WTC11 (cell line): Measurements from ENCODE around the gene FMOD.

Experiments used
- CREB1 ChIP-seq: sonication (generic); formaldehyde crosslinking; IDR thresholded peaks from 2 replicates; pipeline ENCODE4 v1.8.0; 2023; ENCODE audit warnings: mild to moderate bottlenecking, missing genetic modification reagents
- GABPB1 ChIP-seq: sonication (generic); formaldehyde crosslinking; IDR thresholded peaks from 2 replicates; pipeline ENCODE4 v1.8.1; 2023; ENCODE audit warnings: mild to moderate bottlenecking, missing genetic modification reagents
- JUN ChIP-seq: sonication (generic); formaldehyde crosslinking; IDR thresholded peaks from 2 replicates; pipeline ENCODE4 v1.8.0; 2023; ENCODE audit warnings: mild to moderate bottlenecking, missing genetic modification reagents
- NR3C1 ChIP-seq: sonication (generic); formaldehyde crosslinking; conservative IDR thresholded peaks from 2 replicates; pipeline ENCODE4 v1.8.1; 2023; ENCODE audit warnings: low read depth, mild to moderate bottlenecking, missing genetic modification reagents
- TF ChIP-seq, protein P1 (sequence below): sonication (generic); formaldehyde crosslinking; IDR thresholded peaks from 2 replicates; pipeline ENCODE4 v1.8.1; 2023; ENCODE audit warnings: mild to moderate bottlenecking, missing genetic modification reagents
- TF ChIP-seq, protein P2 (sequence below): fragments of 200-600 bp; IDR thresholded peaks from 2 replicates; pipeline ENCODE4 v1.8.0; 2022; ENCODE audit warnings: antibody characterized with exemption
- TF ChIP-seq, protein P3 (sequence below): sonication (generic); formaldehyde crosslinking; IDR thresholded peaks from 2 replicates; pipeline ENCODE4 v1.8.0; 2023; ENCODE audit warnings: missing genetic modification reagents, mild to moderate bottlenecking, borderline replicate concordance
- TF ChIP-seq, protein P4 (sequence below): sonication (generic); formaldehyde crosslinking; IDR thresholded peaks from 2 replicates; pipeline ENCODE4 v1.8.1; 2022; ENCODE audit warnings: low read depth, missing genetic modification reagents, borderline replicate concordance
- TF ChIP-seq, protein P5 (sequence below): sonication (generic); formaldehyde crosslinking; IDR thresholded peaks from 2 replicates; pipeline ENCODE4 v1.8.0; 2022; ENCODE audit warnings: mild to moderate bottlenecking, missing genetic modification reagents
- TF ChIP-seq, protein P6 (sequence below): sonication (generic); formaldehyde crosslinking; IDR thresholded peaks from 2 replicates; pipeline ENCODE4 v1.8.1; 2023; ENCODE audit warnings: mild to moderate bottlenecking, moderate library complexity, missing genetic modification reagents
- TF ChIP-seq, protein P7 (sequence below): sonication (generic); formaldehyde crosslinking; IDR thresholded peaks from 2 replicates; pipeline ENCODE4 v1.8.1; 2023; ENCODE audit warnings: mild to moderate bottlenecking, missing genetic modification reagents
- TF ChIP-seq, protein P8 (sequence below): sonication (generic); formaldehyde crosslinking; IDR thresholded peaks from 2 replicates; pipeline ENCODE4 v1.8.0; 2022; ENCODE audit warnings: mild to moderate bottlenecking, missing genetic modification reagents
- TF ChIP-seq, protein P9 (sequence below): sonication (generic); formaldehyde crosslinking; IDR thresholded peaks from 2 replicates; pipeline ENCODE4 v1.8.0; 2022; ENCODE audit warnings: missing genetic modification reagents

DNA sequence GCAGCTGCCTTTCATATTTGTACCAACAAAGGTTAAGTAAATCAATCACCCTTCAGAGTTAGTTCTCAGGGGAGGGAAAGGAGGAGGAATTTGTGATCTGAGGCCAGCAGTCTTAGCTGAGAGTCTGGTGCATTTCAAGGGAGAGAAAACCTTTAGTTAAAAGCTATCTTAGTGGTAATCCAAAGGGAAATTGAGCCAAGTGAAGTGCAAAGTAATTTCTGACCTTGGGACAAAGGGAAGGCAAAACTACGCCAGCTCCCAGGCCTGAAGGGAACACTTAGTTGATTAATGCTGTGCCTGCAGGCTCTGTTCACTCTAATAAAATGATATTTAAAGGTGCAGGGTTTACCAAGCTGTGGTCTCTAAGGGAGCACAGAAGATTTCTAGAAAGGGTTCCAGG is 23.1 kb upstream of the FMOD start:
- TF ChIP-seq, protein P1, sequence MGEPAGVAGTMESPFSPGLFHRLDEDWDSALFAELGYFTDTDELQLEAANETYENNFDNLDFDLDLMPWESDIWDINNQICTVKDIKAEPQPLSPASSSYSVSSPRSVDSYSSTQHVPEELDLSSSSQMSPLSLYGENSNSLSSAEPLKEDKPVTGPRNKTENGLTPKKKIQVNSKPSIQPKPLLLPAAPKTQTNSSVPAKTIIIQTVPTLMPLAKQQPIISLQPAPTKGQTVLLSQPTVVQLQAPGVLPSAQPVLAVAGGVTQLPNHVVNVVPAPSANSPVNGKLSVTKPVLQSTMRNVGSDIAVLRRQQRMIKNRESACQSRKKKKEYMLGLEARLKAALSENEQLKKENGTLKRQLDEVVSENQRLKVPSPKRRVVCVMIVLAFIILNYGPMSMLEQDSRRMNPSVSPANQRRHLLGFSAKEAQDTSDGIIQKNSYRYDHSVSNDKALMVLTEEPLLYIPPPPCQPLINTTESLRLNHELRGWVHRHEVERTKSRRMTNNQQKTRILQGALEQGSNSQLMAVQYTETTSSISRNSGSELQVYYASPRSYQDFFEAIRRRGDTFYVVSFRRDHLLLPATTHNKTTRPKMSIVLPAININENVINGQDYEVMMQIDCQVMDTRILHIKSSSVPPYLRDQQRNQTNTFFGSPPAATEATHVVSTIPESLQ (CRISPR knock-in tag) = no peak
- TF ChIP-seq, protein P2, sequence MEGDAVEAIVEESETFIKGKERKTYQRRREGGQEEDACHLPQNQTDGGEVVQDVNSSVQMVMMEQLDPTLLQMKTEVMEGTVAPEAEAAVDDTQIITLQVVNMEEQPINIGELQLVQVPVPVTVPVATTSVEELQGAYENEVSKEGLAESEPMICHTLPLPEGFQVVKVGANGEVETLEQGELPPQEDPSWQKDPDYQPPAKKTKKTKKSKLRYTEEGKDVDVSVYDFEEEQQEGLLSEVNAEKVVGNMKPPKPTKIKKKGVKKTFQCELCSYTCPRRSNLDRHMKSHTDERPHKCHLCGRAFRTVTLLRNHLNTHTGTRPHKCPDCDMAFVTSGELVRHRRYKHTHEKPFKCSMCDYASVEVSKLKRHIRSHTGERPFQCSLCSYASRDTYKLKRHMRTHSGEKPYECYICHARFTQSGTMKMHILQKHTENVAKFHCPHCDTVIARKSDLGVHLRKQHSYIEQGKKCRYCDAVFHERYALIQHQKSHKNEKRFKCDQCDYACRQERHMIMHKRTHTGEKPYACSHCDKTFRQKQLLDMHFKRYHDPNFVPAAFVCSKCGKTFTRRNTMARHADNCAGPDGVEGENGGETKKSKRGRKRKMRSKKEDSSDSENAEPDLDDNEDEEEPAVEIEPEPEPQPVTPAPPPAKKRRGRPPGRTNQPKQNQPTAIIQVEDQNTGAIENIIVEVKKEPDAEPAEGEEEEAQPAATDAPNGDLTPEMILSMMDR = no peak
- TF ChIP-seq JUN (CRISPR knock-in tag) (no peak), NR3C1 (no peak), GABPB1 (CRISPR knock-in tag) (no peak), CREB1 (CRISPR knock-in tag) (no peak)
- TF ChIP-seq, protein P3, sequence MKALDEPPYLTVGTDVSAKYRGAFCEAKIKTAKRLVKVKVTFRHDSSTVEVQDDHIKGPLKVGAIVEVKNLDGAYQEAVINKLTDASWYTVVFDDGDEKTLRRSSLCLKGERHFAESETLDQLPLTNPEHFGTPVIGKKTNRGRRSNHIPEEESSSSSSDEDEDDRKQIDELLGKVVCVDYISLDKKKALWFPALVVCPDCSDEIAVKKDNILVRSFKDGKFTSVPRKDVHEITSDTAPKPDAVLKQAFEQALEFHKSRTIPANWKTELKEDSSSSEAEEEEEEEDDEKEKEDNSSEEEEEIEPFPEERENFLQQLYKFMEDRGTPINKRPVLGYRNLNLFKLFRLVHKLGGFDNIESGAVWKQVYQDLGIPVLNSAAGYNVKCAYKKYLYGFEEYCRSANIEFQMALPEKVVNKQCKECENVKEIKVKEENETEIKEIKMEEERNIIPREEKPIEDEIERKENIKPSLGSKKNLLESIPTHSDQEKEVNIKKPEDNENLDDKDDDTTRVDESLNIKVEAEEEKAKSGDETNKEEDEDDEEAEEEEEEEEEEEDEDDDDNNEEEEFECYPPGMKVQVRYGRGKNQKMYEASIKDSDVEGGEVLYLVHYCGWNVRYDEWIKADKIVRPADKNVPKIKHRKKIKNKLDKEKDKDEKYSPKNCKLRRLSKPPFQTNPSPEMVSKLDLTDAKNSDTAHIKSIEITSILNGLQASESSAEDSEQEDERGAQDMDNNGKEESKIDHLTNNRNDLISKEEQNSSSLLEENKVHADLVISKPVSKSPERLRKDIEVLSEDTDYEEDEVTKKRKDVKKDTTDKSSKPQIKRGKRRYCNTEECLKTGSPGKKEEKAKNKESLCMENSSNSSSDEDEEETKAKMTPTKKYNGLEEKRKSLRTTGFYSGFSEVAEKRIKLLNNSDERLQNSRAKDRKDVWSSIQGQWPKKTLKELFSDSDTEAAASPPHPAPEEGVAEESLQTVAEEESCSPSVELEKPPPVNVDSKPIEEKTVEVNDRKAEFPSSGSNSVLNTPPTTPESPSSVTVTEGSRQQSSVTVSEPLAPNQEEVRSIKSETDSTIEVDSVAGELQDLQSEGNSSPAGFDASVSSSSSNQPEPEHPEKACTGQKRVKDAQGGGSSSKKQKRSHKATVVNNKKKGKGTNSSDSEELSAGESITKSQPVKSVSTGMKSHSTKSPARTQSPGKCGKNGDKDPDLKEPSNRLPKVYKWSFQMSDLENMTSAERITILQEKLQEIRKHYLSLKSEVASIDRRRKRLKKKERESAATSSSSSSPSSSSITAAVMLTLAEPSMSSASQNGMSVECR (CRISPR knock-in tag) = no peak
- TF ChIP-seq, protein P4, sequence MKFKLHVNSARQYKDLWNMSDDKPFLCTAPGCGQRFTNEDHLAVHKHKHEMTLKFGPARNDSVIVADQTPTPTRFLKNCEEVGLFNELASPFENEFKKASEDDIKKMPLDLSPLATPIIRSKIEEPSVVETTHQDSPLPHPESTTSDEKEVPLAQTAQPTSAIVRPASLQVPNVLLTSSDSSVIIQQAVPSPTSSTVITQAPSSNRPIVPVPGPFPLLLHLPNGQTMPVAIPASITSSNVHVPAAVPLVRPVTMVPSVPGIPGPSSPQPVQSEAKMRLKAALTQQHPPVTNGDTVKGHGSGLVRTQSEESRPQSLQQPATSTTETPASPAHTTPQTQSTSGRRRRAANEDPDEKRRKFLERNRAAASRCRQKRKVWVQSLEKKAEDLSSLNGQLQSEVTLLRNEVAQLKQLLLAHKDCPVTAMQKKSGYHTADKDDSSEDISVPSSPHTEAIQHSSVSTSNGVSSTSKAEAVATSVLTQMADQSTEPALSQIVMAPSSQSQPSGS (CRISPR knock-in tag) = no peak
- TF ChIP-seq, protein P5, sequence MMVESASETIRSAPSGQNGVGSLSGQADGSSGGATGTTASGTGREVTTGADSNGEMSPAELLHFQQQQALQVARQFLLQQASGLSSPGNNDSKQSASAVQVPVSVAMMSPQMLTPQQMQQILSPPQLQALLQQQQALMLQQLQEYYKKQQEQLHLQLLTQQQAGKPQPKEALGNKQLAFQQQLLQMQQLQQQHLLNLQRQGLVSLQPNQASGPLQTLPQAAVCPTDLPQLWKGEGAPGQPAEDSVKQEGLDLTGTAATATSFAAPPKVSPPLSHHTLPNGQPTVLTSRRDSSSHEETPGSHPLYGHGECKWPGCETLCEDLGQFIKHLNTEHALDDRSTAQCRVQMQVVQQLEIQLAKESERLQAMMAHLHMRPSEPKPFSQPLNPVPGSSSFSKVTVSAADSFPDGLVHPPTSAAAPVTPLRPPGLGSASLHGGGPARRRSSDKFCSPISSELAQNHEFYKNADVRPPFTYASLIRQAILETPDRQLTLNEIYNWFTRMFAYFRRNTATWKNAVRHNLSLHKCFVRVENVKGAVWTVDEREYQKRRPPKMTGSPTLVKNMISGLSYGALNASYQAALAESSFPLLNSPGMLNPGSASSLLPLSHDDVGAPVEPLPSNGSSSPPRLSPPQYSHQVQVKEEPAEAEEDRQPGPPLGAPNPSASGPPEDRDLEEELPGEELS = no peak
- TF ChIP-seq, protein P6, sequence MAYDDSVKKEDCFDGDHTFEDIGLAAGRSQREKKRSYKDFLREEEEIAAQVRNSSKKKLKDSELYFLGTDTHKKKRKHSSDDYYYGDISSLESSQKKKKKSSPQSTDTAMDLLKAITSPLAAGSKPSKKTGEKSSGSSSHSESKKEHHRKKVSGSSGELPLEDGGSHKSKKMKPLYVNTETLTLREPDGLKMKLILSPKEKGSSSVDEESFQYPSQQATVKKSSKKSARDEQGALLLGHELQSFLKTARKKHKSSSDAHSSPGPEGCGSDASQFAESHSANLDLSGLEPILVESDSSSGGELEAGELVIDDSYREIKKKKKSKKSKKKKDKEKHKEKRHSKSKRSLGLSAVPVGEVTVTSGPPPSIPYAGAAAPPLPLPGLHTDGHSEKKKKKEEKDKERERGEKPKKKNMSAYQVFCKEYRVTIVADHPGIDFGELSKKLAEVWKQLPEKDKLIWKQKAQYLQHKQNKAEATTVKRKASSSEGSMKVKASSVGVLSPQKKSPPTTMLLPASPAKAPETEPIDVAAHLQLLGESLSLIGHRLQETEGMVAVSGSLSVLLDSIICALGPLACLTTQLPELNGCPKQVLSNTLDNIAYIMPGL (CRISPR knock-in tag) = no peak
- TF ChIP-seq, protein P7, sequence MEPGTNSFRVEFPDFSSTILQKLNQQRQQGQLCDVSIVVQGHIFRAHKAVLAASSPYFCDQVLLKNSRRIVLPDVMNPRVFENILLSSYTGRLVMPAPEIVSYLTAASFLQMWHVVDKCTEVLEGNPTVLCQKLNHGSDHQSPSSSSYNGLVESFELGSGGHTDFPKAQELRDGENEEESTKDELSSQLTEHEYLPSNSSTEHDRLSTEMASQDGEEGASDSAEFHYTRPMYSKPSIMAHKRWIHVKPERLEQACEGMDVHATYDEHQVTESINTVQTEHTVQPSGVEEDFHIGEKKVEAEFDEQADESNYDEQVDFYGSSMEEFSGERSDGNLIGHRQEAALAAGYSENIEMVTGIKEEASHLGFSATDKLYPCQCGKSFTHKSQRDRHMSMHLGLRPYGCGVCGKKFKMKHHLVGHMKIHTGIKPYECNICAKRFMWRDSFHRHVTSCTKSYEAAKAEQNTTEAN (CRISPR knock-in tag) = no peak
- TF ChIP-seq, protein P8, sequence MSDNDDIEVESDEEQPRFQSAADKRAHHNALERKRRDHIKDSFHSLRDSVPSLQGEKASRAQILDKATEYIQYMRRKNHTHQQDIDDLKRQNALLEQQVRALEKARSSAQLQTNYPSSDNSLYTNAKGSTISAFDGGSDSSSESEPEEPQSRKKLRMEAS = no peak
- TF ChIP-seq, protein P9, sequence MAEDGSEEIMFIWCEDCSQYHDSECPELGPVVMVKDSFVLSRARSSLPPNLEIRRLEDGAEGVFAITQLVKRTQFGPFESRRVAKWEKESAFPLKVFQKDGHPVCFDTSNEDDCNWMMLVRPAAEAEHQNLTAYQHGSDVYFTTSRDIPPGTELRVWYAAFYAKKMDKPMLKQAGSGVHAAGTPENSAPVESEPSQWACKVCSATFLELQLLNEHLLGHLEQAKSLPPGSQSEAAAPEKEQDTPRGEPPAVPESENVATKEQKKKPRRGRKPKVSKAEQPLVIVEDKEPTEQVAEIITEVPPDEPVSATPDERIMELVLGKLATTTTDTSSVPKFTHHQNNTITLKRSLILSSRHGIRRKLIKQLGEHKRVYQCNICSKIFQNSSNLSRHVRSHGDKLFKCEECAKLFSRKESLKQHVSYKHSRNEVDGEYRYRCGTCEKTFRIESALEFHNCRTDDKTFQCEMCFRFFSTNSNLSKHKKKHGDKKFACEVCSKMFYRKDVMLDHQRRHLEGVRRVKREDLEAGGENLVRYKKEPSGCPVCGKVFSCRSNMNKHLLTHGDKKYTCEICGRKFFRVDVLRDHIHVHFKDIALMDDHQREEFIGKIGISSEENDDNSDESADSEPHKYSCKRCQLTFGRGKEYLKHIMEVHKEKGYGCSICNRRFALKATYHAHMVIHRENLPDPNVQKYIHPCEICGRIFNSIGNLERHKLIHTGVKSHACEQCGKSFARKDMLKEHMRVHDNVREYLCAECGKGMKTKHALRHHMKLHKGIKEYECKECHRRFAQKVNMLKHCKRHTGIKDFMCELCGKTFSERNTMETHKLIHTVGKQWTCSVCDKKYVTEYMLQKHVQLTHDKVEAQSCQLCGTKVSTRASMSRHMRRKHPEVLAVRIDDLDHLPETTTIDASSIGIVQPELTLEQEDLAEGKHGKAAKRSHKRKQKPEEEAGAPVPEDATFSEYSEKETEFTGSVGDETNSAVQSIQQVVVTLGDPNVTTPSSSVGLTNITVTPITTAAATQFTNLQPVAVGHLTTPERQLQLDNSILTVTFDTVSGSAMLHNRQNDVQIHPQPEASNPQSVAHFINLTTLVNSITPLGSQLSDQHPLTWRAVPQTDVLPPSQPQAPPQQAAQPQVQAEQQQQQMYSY (CRISPR knock-in tag) = no peak
